ENCODE results near the gene SAMD9. TPM values are rescaled to one million over a fixed set of nuclear protein-coding genes. Genes with fewer than 3 reads are reported as not detected.

SAMD9 gene
- total and polyA plus RNA-seq, 2 experiments from 2014 or later: 0.03 TPM; not detected in 1

- Histone ChIP-seq H3K4me3 (no peak overlapping the region), H3K27ac (no peak overlapping the region), H3K4me1 (ENCODE audit: low read depth) (no peaks in the 10 kb centered on the region), H3K27me3 (no peaks in the 10 kb centered on the region), H3K9me3 (ENCODE audit: low read depth) (no peaks in the 10 kb centered on the region), H3K36me3 (no peaks in the 10 kb centered on the region)
- no peak for DNase-seq (ENCODE audit: low read depth in 1 of 2, low spot score in 1 of 2)
- TF ChIP-seq CTCF (IDR thresholded peaks at IDR 0.05; ENCODE audit: low read depth, low read length): no peak
Observed at GRCh38 chr7:93120592-93121549, 3.1 kb upstream of the SAMD9 start.

- Histone ChIP-seq H3K4me1 (ENCODE audit: low read depth) (no peaks in the 10 kb centered on the region), H3K9me3 (ENCODE audit: low read depth) (no peaks in the 10 kb centered on the region), H3K4me3 (no peak overlapping the region), H3K27ac (no peak overlapping the region), H3K36me3 (no peaks in the 10 kb centered on the region), H3K27me3 (no peaks in the 10 kb centered on the region)
- DNase-seq (ENCODE audit: low read depth in 1 of 2, low spot score in 1 of 2): no peak
- no peak for TF ChIP-seq CTCF (IDR thresholded peaks at IDR 0.05; ENCODE audit: low read depth, low read length)
Observed at GRCh38 chr7:93119191-93119905, 1.6 kb upstream of the SAMD9 start.

GRCh38 chr7:93117327-93117726, 452 bp downstream of the SAMD9 start:
- H3K4me3 ChIP-seq: no peak overlapping the region
- TF ChIP-seq CTCF (IDR thresholded peaks at IDR 0.05; ENCODE audit: low read depth, low read length): no peak
- no peak overlapping the region for H3K27ac ChIP-seq
- DNase-seq (ENCODE audit: low read depth in 1 of 2, low spot score in 1 of 2): peak in 1 of 2 donors; percentile 1
- H3K27me3 ChIP-seq: no peaks in the 10 kb centered on the region
- no peaks in the 10 kb centered on the region for H3K9me3 ChIP-seq (ENCODE audit: low read depth)
- no peaks in the 10 kb centered on the region for H3K4me1 ChIP-seq (ENCODE audit: low read depth)
- no peaks in the 10 kb centered on the region for H3K36me3 ChIP-seq

GRCh38 chr7:93115796-93116195, 2.0 kb downstream of the SAMD9 start:
- no peak overlapping the region for H3K27ac ChIP-seq
- H3K4me1 ChIP-seq (ENCODE audit: low read depth): no peaks in the 10 kb centered on the region
- no peak for TF ChIP-seq CTCF (IDR thresholded peaks at IDR 0.05; ENCODE audit: low read depth, low read length)
- DNase-seq (ENCODE audit: low read depth in 1 of 2, low spot score in 1 of 2): peak in 1 of 2 donors; percentile 9
- no peaks in the 10 kb centered on the region for H3K36me3 ChIP-seq
- H3K4me3 ChIP-seq: no peak overlapping the region
- no peaks in the 10 kb centered on the region for H3K9me3 ChIP-seq (ENCODE audit: low read depth)
- H3K27me3 ChIP-seq: no peaks in the 10 kb centered on the region

- no peak overlapping the region for H3K27ac ChIP-seq
- no peak for TF ChIP-seq CTCF (IDR thresholded peaks at IDR 0.05; ENCODE audit: low read depth, low read length)
- H3K27me3 ChIP-seq: no peaks in the 10 kb centered on the region
- H3K36me3 ChIP-seq: no peaks in the 10 kb centered on the region
- no peak overlapping the region for H3K4me3 ChIP-seq
- DNase-seq (ENCODE audit: low read depth in 1 of 2, low spot score in 1 of 2): no peak
- H3K9me3 ChIP-seq (ENCODE audit: low read depth): no peaks in the 10 kb centered on the region
- no peaks in the 10 kb centered on the region for H3K4me1 ChIP-seq (ENCODE audit: low read depth)
Observed at GRCh38 chr7:93108003-93108402, 9.8 kb downstream of the SAMD9 start.

All from cardiac muscle cell (in vitro differentiated cells and primary cell).